Suprapubic skin (tissue), 4 donors: Measurements from ENCODE around the gene IGF2BP3. TPM values are rescaled to one million over a fixed set of nuclear protein-coding genes. Genes with fewer than 3 reads are reported as not detected.
"Not testable (repeated sequence)": the region's sequence is repeated elsewhere in the genome, so short reads cannot be mapped to it uniquely, and the experiment has no call there.

Experiments used
- DNase-seq, 2 donors: peaks; one replicate each; pipeline ENCODE4 v3.0.0-alpha.2; 2019; ENCODE audit warnings: low spot score in 2 of 2
- H3K27ac ChIP-seq: fragments of 200-600 bp; sonication (generic); one replicate; pipeline ENCODE4 v1.5.1; 2019
- H3K27me3 ChIP-seq: fragments of 200-600 bp; sonication (generic); one replicate; pipeline ENCODE4 v1.5.1; 2019
- H3K36me3 ChIP-seq: fragments of 200-600 bp; sonication (generic); one replicate; pipeline ENCODE4 v1.5.1; 2019
- H3K4me1 ChIP-seq: fragments of 200-600 bp; sonication (generic); one replicate; pipeline ENCODE4 v1.5.1; 2019
- H3K4me3 ChIP-seq: fragments of 200-600 bp; sonication (generic); one replicate; pipeline ENCODE4 v1.5.1; 2019; ENCODE audit warnings: mild to moderate bottlenecking
- H3K9me3 ChIP-seq: fragments of 200-600 bp; sonication (generic); one replicate; pipeline ENCODE4 v1.5.1; 2019
- EP300 ChIP-seq: sonication (generic); formaldehyde crosslinking; IDR thresholded peaks from one replicate; pipeline ENCODE4 v1.6.1; 2017; ENCODE audit warnings: antibody characterized with exemption
- POLR2A ChIP-seq, 2 donors: fragments of 450-650 bp; IDR thresholded peaks; one replicate each; pipeline ENCODE4 v1.6.1; 2017; ENCODE audit warnings: antibody characterized with exemption in 2 of 2, mild to moderate bottlenecking in 2 of 2, moderate library complexity in 2 of 2
- POLR2AphosphoS5 ChIP-seq, 3 donors: sonication (generic); formaldehyde crosslinking; IDR thresholded peaks; one replicate each; pipeline ENCODE4 v1.6.1; 2017; ENCODE audit warnings: antibody characterized with exemption in 3 of 3
- WGBS: methylation state at CpG from one replicate; pipeline ENCODE4 v1.1.5; 2018; 5-methylcytosine and 5-hydroxymethylcytosine counted together
- total RNA-seq, 4 donors: library from RNA; depleted of rRNA; stranded (reverse); fragments of >200 nt; gene quantifications; one replicate each; pipeline ENCODE4 v1.1.0, GENCODE V29; 2016
- TF ChIP-seq, protein P1 (sequence below), 2 donors: fragments of 200-600 bp in 1 of 2; fragments of 450-650 bp in 1 of 2; sonication (generic) in 1 of 2; IDR thresholded peaks; one replicate each; pipeline ENCODE4 v1.5.1; 2016 to 2019; ENCODE audit warnings: antibody characterized with exemption in 2 of 2, mild to moderate bottlenecking in 1 of 2, moderate library complexity in 1 of 2

Gene IGF2BP3
- total RNA-seq, 4 donors from 2014 or later = 0.47 to 1.9 TPM; not detected in 2

DNA sequence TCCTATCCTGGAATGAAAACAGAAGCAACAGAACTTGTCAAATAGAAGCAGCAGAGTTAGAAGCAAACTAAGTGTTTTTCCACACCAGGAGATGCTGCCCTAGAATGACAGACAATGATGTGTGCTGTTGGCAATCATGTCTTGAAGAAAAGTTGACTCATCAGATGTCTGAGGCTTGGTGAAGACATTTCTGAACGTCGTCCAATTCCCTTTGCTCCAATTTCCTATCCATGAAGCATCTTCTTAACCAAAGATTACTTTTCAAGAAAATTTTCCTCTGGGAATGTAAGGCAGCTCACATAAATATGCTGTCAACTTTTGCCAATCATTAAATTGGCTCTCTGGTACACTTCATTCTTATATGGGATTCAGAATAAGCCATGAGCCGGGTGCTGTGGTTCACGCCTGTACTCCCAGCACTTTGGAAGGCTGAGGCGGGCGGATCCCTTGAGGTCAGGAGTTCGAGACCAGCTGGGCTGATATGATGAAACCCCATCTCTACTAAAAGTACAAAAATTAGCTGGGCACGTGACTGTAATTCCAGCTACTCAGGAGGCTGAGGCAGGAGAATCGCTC, 136.5 kb downstream of the IGF2BP3 start:
- no peaks in the 10 kb centered on the region for H3K27me3 ChIP-seq
- 45% methylated on average over 9 of the region's 9 CpGs for WGBS
- no peaks in the 10 kb centered on the region for H3K36me3 ChIP-seq
- DNase-seq = no peak
- H3K4me3 ChIP-seq = no peak overlapping the region
- peaks cover 15% of the 10 kb centered on the region for H3K4me1 ChIP-seq
- H3K9me3 ChIP-seq = no peaks in the 10 kb centered on the region
- peak overlapping the region; percentile 59 for H3K27ac ChIP-seq
- TF ChIP-seq, protein P1, sequence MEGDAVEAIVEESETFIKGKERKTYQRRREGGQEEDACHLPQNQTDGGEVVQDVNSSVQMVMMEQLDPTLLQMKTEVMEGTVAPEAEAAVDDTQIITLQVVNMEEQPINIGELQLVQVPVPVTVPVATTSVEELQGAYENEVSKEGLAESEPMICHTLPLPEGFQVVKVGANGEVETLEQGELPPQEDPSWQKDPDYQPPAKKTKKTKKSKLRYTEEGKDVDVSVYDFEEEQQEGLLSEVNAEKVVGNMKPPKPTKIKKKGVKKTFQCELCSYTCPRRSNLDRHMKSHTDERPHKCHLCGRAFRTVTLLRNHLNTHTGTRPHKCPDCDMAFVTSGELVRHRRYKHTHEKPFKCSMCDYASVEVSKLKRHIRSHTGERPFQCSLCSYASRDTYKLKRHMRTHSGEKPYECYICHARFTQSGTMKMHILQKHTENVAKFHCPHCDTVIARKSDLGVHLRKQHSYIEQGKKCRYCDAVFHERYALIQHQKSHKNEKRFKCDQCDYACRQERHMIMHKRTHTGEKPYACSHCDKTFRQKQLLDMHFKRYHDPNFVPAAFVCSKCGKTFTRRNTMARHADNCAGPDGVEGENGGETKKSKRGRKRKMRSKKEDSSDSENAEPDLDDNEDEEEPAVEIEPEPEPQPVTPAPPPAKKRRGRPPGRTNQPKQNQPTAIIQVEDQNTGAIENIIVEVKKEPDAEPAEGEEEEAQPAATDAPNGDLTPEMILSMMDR (IDR thresholded peaks at IDR 0.05) = no peak
- TF ChIP-seq POLR2AphosphoS5 (IDR thresholded peaks at IDR 0.05) (no peak), EP300 (no peak), POLR2A (IDR thresholded peaks at IDR 0.05) (no peak)

DNA sequence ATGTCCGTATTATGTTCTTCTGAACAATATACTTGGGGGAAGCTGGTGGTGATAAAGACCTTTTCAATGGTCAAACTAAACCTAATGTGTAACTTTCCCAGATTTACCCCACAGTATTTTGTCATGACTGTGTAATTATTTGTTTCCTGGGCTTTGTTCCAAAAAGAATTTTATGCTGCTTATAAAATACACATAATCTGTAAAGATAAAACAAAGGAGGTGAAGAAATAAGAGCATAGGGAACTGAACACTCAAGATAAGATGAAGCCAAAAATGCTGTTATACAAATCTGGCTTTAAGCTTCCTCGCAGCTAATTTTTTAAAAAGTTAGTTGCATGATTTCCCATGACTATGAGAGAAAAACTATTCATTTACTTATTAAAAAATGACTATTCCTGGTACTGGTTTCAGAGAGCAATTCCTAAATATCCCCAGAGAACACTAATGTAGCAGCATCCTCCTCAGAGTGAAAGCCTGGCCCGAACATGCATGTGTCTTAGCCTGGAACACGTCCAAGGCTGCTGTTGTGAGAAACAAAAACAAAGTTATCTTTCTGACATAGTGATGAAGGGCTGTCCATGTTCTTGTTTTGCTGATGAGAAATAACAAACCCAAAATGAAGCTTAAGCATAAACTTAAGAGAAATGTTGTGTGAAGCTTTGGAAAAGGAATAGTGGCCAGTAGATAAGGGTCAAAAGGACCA, 137.2 kb downstream of the IGF2BP3 start:
- no peaks in the 10 kb centered on the region for H3K36me3 ChIP-seq
- no peaks in the 10 kb centered on the region for H3K27me3 ChIP-seq
- TF ChIP-seq, protein P1 (IDR thresholded peaks at IDR 0.05) = no peak
- TF ChIP-seq EP300 = no peak
- TF ChIP-seq POLR2AphosphoS5 (IDR thresholded peaks at IDR 0.05) = no peak
- no peak for TF ChIP-seq POLR2A (IDR thresholded peaks at IDR 0.05)
- H3K27ac ChIP-seq = no peak overlapping the region
- no peak for DNase-seq
- 41% methylated on average over 4 of the region's 4 CpGs for WGBS
- H3K4me1 ChIP-seq = peaks cover 15% of the 10 kb centered on the region
- no peaks in the 10 kb centered on the region for H3K9me3 ChIP-seq
- H3K4me3 ChIP-seq = no peak overlapping the region

DNA sequence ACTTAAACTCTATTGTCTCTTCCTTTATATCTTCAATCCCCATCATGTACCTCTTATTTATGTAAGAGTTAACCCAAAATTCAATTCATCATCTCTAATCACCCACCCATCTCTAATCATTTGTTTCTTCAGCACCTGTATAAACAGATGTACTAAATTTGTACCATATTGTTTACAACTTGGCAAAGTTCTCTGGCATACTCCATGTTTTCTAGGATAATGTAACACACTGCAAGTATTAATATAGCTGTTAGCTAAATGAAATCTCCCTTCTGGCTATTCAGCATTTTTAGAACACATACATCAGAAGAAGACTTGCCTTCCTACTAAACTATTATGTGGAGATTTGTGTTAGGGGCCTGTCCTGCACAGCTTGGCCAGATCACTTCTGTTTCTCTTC, 138.1 kb downstream of the IGF2BP3 start:
- H3K36me3 ChIP-seq = no peaks in the 10 kb centered on the region
- H3K9me3 ChIP-seq = no peaks in the 10 kb centered on the region
- no peak overlapping the region for H3K27ac ChIP-seq
- H3K27me3 ChIP-seq = no peaks in the 10 kb centered on the region
- DNase-seq = no peak
- peaks cover 15% of the 10 kb centered on the region for H3K4me1 ChIP-seq
- TF ChIP-seq POLR2AphosphoS5 (IDR thresholded peaks at IDR 0.05) (no peak), EP300 (no peak)
- H3K4me3 ChIP-seq = no peak overlapping the region

DNA sequence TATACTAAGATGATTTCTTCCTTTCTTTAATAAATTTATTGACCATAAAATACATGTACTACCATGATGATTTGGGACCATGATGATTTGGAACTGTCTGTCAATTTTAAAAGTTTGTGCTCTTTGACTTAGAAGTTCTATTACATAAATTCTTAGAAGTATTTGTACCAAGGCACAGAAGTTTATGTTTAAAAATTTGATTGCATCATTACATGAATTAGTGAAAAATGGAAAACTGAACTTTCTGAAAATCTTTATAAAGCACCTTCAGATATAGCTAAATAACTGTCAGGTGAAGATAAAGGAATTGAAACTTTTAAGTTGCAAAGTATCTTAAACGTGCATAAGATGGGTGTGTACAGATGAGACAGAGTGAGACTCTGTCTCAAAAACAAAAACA, 139.2 kb downstream of the IGF2BP3 start:
- H3K4me3 ChIP-seq = no peak overlapping the region
- H3K36me3 ChIP-seq = no peaks in the 10 kb centered on the region
- no peak overlapping the region for H3K27ac ChIP-seq
- 83% methylated on average over 1 of the region's 1 CpG for WGBS
- H3K4me1 ChIP-seq = peaks cover 15% of the 10 kb centered on the region
- no peak for DNase-seq
- H3K27me3 ChIP-seq = no peaks in the 10 kb centered on the region
- H3K9me3 ChIP-seq = no peaks in the 10 kb centered on the region
- TF ChIP-seq POLR2AphosphoS5 (IDR thresholded peaks at IDR 0.05) (no peak), POLR2A (IDR thresholded peaks at IDR 0.05) (no peak), EP300 (no peak)
- TF ChIP-seq, protein P1 (IDR thresholded peaks at IDR 0.05) = no peak

DNA sequence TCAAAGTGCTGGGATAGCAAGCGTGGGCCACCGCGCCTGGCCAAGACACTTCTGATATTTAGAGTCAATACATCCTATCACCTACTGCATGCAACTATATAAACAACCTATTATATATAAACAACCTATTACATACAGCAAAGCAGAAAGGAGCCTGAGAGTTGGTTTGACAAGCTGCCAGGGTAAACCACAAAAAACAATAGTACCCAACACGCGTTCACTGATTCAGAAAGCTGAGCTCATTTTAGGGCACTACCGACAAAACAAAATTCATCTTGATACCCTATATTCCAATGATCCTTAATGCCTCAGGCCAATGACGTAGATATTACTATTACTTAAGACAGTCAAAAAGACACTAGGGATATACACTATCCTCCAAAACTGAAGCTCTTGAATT, 154.9 kb downstream of the IGF2BP3 start:
- no peak overlapping the region for H3K27ac ChIP-seq
- TF ChIP-seq EP300 = no peak
- TF ChIP-seq POLR2A (IDR thresholded peaks at IDR 0.05) = no peak
- no peak for TF ChIP-seq POLR2AphosphoS5 (IDR thresholded peaks at IDR 0.05)
- TF ChIP-seq, protein P1 (IDR thresholded peaks at IDR 0.05) = no peak
- H3K4me1 ChIP-seq = no peaks in the 10 kb centered on the region
- 82% methylated on average over 7 of the region's 7 CpGs for WGBS
- no peaks in the 10 kb centered on the region for H3K9me3 ChIP-seq
- H3K27me3 ChIP-seq = no peaks in the 10 kb centered on the region
- H3K36me3 ChIP-seq = peaks cover 9% of the 10 kb centered on the region
- H3K4me3 ChIP-seq = no peak overlapping the region
- no peak for DNase-seq

DNA sequence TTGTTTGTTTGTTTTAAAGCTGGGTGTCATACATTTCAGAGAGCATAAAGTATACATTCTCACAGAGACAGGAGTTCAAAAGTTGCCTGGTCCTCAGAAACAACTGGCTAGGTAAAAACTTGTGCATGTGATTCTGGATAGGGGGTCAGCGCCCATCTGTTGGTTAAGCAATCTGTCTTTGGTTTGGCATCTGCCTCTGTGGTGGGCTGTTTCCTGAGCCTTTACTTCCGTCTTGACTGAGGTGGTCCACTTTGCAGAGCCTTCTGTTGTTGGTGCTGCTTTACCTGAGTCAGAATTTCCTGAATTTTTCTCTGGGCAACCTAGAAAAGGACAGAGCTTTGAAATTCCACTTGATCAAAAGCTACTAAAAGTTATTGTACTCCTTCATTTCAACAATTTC, 158.2 kb downstream of the IGF2BP3 start:
- 67% methylated on average over 2 of the region's 2 CpGs for WGBS
- not testable (repeated sequence) for H3K27ac ChIP-seq, H3K4me1 ChIP-seq, H3K4me3 ChIP-seq, H3K9me3 ChIP-seq, H3K27me3 ChIP-seq, DNase-seq
- peaks cover 40% of the 10 kb centered on the region for H3K36me3 ChIP-seq
